Mucosa of rectum (tissue), 2 donors: ENCODE results near the gene LGI2.
"Not testable (repeated sequence)": the region's sequence is repeated elsewhere in the genome, so short reads cannot be mapped to it uniquely, and the experiment has no call there.

Source experiments
- H3K27ac ChIP-seq, 2 donors: one replicate each; pipeline ENCODE4 v1.7.0; 2013; ENCODE audit warnings: inconsistent platforms in 2 of 2, low read depth in 2 of 2, low read length in 2 of 2
- H3K27me3 ChIP-seq, 2 donors: one replicate each; pipeline ENCODE4 v1.7.0; 2013; ENCODE audit warnings: low read length in 2 of 2; ENCODE audit not compliant: control insufficient read depth in 2 of 2, insufficient read depth in 2 of 2
- H3K36me3 ChIP-seq, 2 donors: one replicate each; pipeline ENCODE4 v1.7.0; 2013; ENCODE audit warnings: low read length in 2 of 2; ENCODE audit not compliant: control insufficient read depth in 2 of 2, insufficient read depth in 2 of 2
- H3K4me1 ChIP-seq, 2 donors: one replicate each; pipeline ENCODE4 v1.7.0; 2013; ENCODE audit warnings: low read length in 2 of 2, mild to moderate bottlenecking in 1 of 2; ENCODE audit not compliant: control insufficient read depth in 2 of 2, insufficient read depth in 2 of 2
- H3K4me3 ChIP-seq, 2 donors: one replicate each; pipeline ENCODE4 v1.7.0; 2013; ENCODE audit warnings: low read length in 2 of 2
- H3K9ac ChIP-seq, 2 donors: one replicate each; pipeline ENCODE4 v1.7.0; 2013; ENCODE audit warnings: low read length in 2 of 2, low read depth in 1 of 2, mild to moderate bottlenecking in 1 of 2
- H3K9me3 ChIP-seq, 2 donors: one replicate each; pipeline ENCODE4 v1.7.0; 2013; ENCODE audit warnings: low read length in 2 of 2; ENCODE audit not compliant: control insufficient read depth in 2 of 2
- donor health status: healthy.
- donor health status: Normal muscosa, but diverticular disease.

The LGI2 gene

GRCh38 chr4:25020236-25020635, 10.5 kb downstream of the LGI2 start:
- H3K27ac ChIP-seq, result no peak overlapping the region
- H3K36me3 ChIP-seq, result no peaks in the 10 kb centered on the region
- no peak overlapping the region for H3K9ac ChIP-seq
- no peaks in the 10 kb centered on the region for H3K9me3 ChIP-seq
- no peaks in the 10 kb centered on the region for H3K27me3 ChIP-seq
- H3K4me1 ChIP-seq, result no peaks in the 10 kb centered on the region
- no peak overlapping the region for H3K4me3 ChIP-seq

- Histone ChIP-seq H3K4me3 (no peak overlapping the region), H3K9ac (no peak overlapping the region), H3K27ac (no peak overlapping the region), H3K4me1 (no peaks in the 10 kb centered on the region), H3K9me3 (no peaks in the 10 kb centered on the region), H3K27me3 (no peaks in the 10 kb centered on the region), H3K36me3 (no peaks in the 10 kb centered on the region)
Observed at GRCh38 chr4:25019501-25019900, 11.2 kb downstream of the LGI2 start.

- Histone ChIP-seq H3K9ac (no peak overlapping the region), H3K27ac (no peak overlapping the region), H3K27me3 (no peaks in the 10 kb centered on the region), H3K4me3 (no peak overlapping the region), H3K4me1 (no peaks in the 10 kb centered on the region), H3K36me3 (no peaks in the 10 kb centered on the region), H3K9me3 (no peaks in the 10 kb centered on the region)
Observed at GRCh38 chr4:25015012-25015411, 15.7 kb downstream of the LGI2 start.

GRCh38 chr4:25014662-25014983, 16.1 kb downstream of the LGI2 start:
- not testable (repeated sequence) for H3K4me3 ChIP-seq, H3K9me3 ChIP-seq, H3K36me3 ChIP-seq, H3K4me1 ChIP-seq, H3K27me3 ChIP-seq, H3K27ac ChIP-seq, H3K9ac ChIP-seq

GRCh38 chr4:25013756-25014661, 16.7 kb downstream of the LGI2 start:
- no peaks in the 10 kb centered on the region for H3K27me3 ChIP-seq
- H3K27ac ChIP-seq, result no peak overlapping the region
- H3K4me3 ChIP-seq, result no peak overlapping the region
- H3K9ac ChIP-seq, result no peak overlapping the region
- no peaks in the 10 kb centered on the region for H3K9me3 ChIP-seq
- no peaks in the 10 kb centered on the region for H3K4me1 ChIP-seq
- H3K36me3 ChIP-seq, result no peaks in the 10 kb centered on the region

- H3K9me3 ChIP-seq, result no peaks in the 10 kb centered on the region
- no peaks in the 10 kb centered on the region for H3K36me3 ChIP-seq
- no peaks in the 10 kb centered on the region for H3K27me3 ChIP-seq
- no peaks in the 10 kb centered on the region for H3K4me1 ChIP-seq
- H3K9ac ChIP-seq, result no peak overlapping the region
- H3K27ac ChIP-seq, result no peak overlapping the region
- no peak overlapping the region for H3K4me3 ChIP-seq
Observed at GRCh38 chr4:25012655-25013054, 18.1 kb downstream of the LGI2 start.

GRCh38 chr4:25011135-25011866, 19.4 kb downstream of the LGI2 start:
- Histone ChIP-seq H3K36me3 (no peaks in the 10 kb centered on the region), H3K27me3 (no peaks in the 10 kb centered on the region), H3K9me3 (no peaks in the 10 kb centered on the region), H3K4me3 (no peak overlapping the region), H3K9ac (no peak overlapping the region), H3K27ac (no peak overlapping the region), H3K4me1 (no peaks in the 10 kb centered on the region)

- no peak overlapping the region for H3K27ac ChIP-seq
- no peaks in the 10 kb centered on the region for H3K9me3 ChIP-seq
- no peak overlapping the region for H3K4me3 ChIP-seq
- H3K36me3 ChIP-seq, result no peaks in the 10 kb centered on the region
- no peaks in the 10 kb centered on the region for H3K4me1 ChIP-seq
- no peaks in the 10 kb centered on the region for H3K27me3 ChIP-seq
- H3K9ac ChIP-seq, result no peak overlapping the region
Observed at GRCh38 chr4:25007598-25007997, 23.1 kb downstream of the LGI2 start.

- Histone ChIP-seq H3K27me3 (no peaks in the 10 kb centered on the region), H3K4me3 (no peak overlapping the region), H3K9me3 (no peaks in the 10 kb centered on the region), H3K9ac (no peak overlapping the region), H3K36me3 (no peaks in the 10 kb centered on the region), H3K27ac (no peak overlapping the region), H3K4me1 (no peaks in the 10 kb centered on the region)
Observed at GRCh38 chr4:25002681-25003080, 28.1 kb downstream of the LGI2 start.

GRCh38 chr4:25001509-25001908, 29.2 kb downstream of the LGI2 start:
- no peak overlapping the region for H3K4me3 ChIP-seq
- H3K36me3 ChIP-seq, result no peaks in the 10 kb centered on the region
- no peaks in the 10 kb centered on the region for H3K4me1 ChIP-seq
- no peak overlapping the region for H3K27ac ChIP-seq
- H3K9me3 ChIP-seq, result no peaks in the 10 kb centered on the region
- H3K27me3 ChIP-seq, result no peaks in the 10 kb centered on the region
- no peak overlapping the region for H3K9ac ChIP-seq
